ENCODE results near the gene MMP21. TPM values are rescaled to one million over a fixed set of nuclear protein-coding genes. Genes with fewer than 3 reads are reported as not detected.

The MMP21 gene
- total and polyA plus RNA-seq, 2 of the 13 experiments (the other 11 are each of a cell fraction or from before 2014, with no cell fraction given), result not detected

GRCh38 chr10:125773687-125774543, 1.7 kb downstream of the MMP21 start:
- no peak overlapping the region for H3K9ac ChIP-seq (ENCODE audit: insufficient read depth, low read depth, low read length)
- peaks cover 22% of the 10 kb centered on the region for H3K4me1 ChIP-seq (ENCODE audit: insufficient read depth, low read length)
- H2AFZ ChIP-seq (ENCODE audit: low read length), result no peak overlapping the region
- no peaks in the 10 kb centered on the region for H3K79me2 ChIP-seq (ENCODE audit: insufficient read depth, low read length)
- no peak overlapping the region for H3K27ac ChIP-seq (ENCODE audit: extremely low read length, insufficient read depth, low read length)
- H3K36me3 ChIP-seq (replicated peaks in 1 of 2; ENCODE audit: control insufficient read depth in 1 of 2, insufficient read depth in 2 of 2, low read length in 2 of 2), result no peaks in the 10 kb centered on the region
- in situ Hi-C loops (cut with HindIII; ENCODE audit: extremely low pct_ligation_motif_present, low pct_unique_long_range_greater_than_20kb) (no loop called here), intact Hi-C loops (cut with micrococcal nuclease; ENCODE audit: unreplicated experiment) (loop anchor here (10.0 kb wide), 1 partner anchor 51 kb away; the partner anchor contains the start of genes BCCIP and UROS)
- FAIRE-seq (no peak), DNase-seq (ENCODE audit: low spot score) (no peak), ATAC-seq (no peak)
- BruUV-seq (replicated peaks), result no TSS peak
- no peaks in the 10 kb centered on the region for H3K9me3 ChIP-seq (ENCODE audit: low read length)
- no peaks in the 10 kb centered on the region for H4K20me1 ChIP-seq (ENCODE audit: insufficient read depth, low read length)
- H3K4me3 ChIP-seq (replicated peaks in 1 of 3; ENCODE audit: insufficient read depth in 1 of 3, low read depth in 2 of 3, low read length in 3 of 3), result no peak overlapping the region
- no peaks in the 10 kb centered on the region; a peak in 3 of 5 replicates for H3K27me3 ChIP-seq (ENCODE audit: control insufficient read depth in 1 of 2, insufficient read depth in 2 of 2, low read length in 2 of 2)
- no peak overlapping the region for H3K4me2 ChIP-seq (ENCODE audit: low read depth, low read length)
- WGBS (ENCODE audit: low lambda C conversion rate), result 87% methylated on average over 17 of the region's 75 CpGs
- ChIA-PET CTCF (ENCODE audit: low intra/inter-chr PET ratio, low total read pairs) (no interaction called here), POLR2A (no interaction called here)
- TF ChIP-seq SUZ12 (IDR thresholded peaks at IDR 0.05; ENCODE audit: low read depth, low read length), result no peak
- TF ChIP-seq ZNF280B (CRISPR knock-in tag; IDR thresholded peaks at IDR 0.05; ENCODE audit: borderline replicate concordance), result no peak
- no peak for TF ChIP-seq ATF7 (IDR thresholded peaks at IDR 0.05)
- no peak for TF ChIP-seq ATF7 (CRISPR knock-in tag; IDR thresholded peaks at IDR 0.05)
- no peak for TF ChIP-seq STAG1 (CRISPR knock-in tag; IDR thresholded peaks at IDR 0.05)
- no peak for TF ChIP-seq ZNF335 (CRISPR knock-in tag; IDR thresholded peaks at IDR 0.05)
- no peak for TF ChIP-seq ZNF501 (CRISPR knock-in tag; IDR thresholded peaks at IDR 0.05)
- TF ChIP-seq ZBTB3 (CRISPR knock-in tag; IDR thresholded peaks at IDR 0.05; ENCODE audit: borderline replicate concordance, low read depth), result no peak
- no peak for TF ChIP-seq NONO (IDR thresholded peaks at IDR 0.05)
- no peak for TF ChIP-seq NONO (CRISPR knock-in tag; conservative IDR thresholded peaks at IDR 0.05)
- TF ChIP-seq PAXIP1 (CRISPR knock-in tag; conservative IDR thresholded peaks at IDR 0.05), result no peak
- TF ChIP-seq ZNF777 (CRISPR knock-in tag; IDR thresholded peaks at IDR 0.05), result no peak
- TF ChIP-seq ZNF572 (CRISPR knock-in tag; IDR thresholded peaks at IDR 0.05), result no peak
- TF ChIP-seq FOSL1 (CRISPR knock-in tag; IDR thresholded peaks at IDR 0.05; ENCODE audit: borderline replicate concordance), result no peak
- TF ChIP-seq ZGPAT (CRISPR knock-in tag; IDR thresholded peaks at IDR 0.05), result no peak
- TF ChIP-seq ZNF761 (CRISPR knock-in tag; conservative IDR thresholded peaks at IDR 0.05), result no peak
